Neural progenitor cell (in vitro differentiated cells): ENCODE results near the gene PAK4. TPM values are rescaled to one million over a fixed set of nuclear protein-coding genes. Genes with fewer than 3 reads are reported as not detected.
"Not testable (repeated sequence)": the region's sequence is repeated elsewhere in the genome, so short reads cannot be mapped to it uniquely, and the experiment has no call there.

ENCODE experiments used
- DNase-seq: peaks from one replicate; pipeline ENCODE4 v3.0.0-alpha.2; 2016; ENCODE audit warnings: low spot score
- H2AFZ ChIP-seq: fragments of 200-600 bp; sonication (generic); replicated peaks from 2 replicates; pipeline ENCODE4 v1.6.1; 2016; ENCODE audit warnings: antibody characterized with exemption
- H3F3A ChIP-seq: fragments of 200-600 bp; sonication (generic); 2 replicates; pipeline ENCODE4 v1.6.1; 2016; ENCODE audit warnings: antibody characterized with exemption, low read depth
- H3K27ac ChIP-seq: fragments of 200-600 bp; sonication (generic); 2 replicates; pipeline ENCODE4 v1.5.1; 2016; ENCODE audit warnings: mild to moderate bottlenecking
- H3K27me3 ChIP-seq: fragments of 200-600 bp; sonication (generic); 2 replicates; pipeline ENCODE4 v1.6.1; 2016; ENCODE audit warnings: mild to moderate bottlenecking, moderate library complexity
- H3K36me3 ChIP-seq: fragments of 200-600 bp; sonication (generic); 2 replicates; pipeline ENCODE4 v1.5.1; 2016
- H3K4me1 ChIP-seq: fragments of 200-600 bp; sonication (generic); 2 replicates; pipeline ENCODE4 v1.6.1; 2016; ENCODE audit warnings: mixed run types
- H3K4me2 ChIP-seq: fragments of 200-600 bp; sonication (generic); 2 replicates; pipeline ENCODE4 v1.6.1; 2016
- H3K4me3 ChIP-seq: fragments of 200-600 bp; sonication (generic); 2 replicates; pipeline ENCODE4 v1.5.1; 2016
- H3K79me2 ChIP-seq: fragments of 200-600 bp; sonication (generic); 2 replicates; pipeline ENCODE4 v1.6.1; 2016; ENCODE audit warnings: low read depth
- H3K9ac ChIP-seq: fragments of 200-600 bp; sonication (generic); 2 replicates; pipeline ENCODE4 v1.6.1; 2016
- H3K9me3 ChIP-seq: fragments of 200-600 bp; sonication (generic); 2 replicates; pipeline ENCODE4 v1.5.1; 2016; ENCODE audit warnings: low read depth
- H4K20me1 ChIP-seq: fragments of 200-600 bp; sonication (generic); 2 replicates; pipeline ENCODE4 v1.6.1; 2016; ENCODE audit warnings: low read depth
- H3K27ac Mint-ChIP-seq: 3 replicates; pipeline ENCODE4 v1.8.0; 2021; ENCODE audit warnings: mixed read lengths
- H3K27me3 Mint-ChIP-seq: 2 replicates; pipeline ENCODE4 v1.8.0; 2022; ENCODE audit warnings: low read depth, mild to moderate bottlenecking, inconsistent platforms, moderate library complexity, mixed read lengths; ENCODE audit not compliant: insufficient read depth
- H3K36me3 Mint-ChIP-seq: 3 replicates; pipeline ENCODE4 v1.8.0; 2021; ENCODE audit warnings: mixed read lengths
- H3K4me1 Mint-ChIP-seq: 3 replicates; pipeline ENCODE4 v1.8.0; 2021; ENCODE audit warnings: mixed read lengths
- H3K4me3 Mint-ChIP-seq: 3 replicates; pipeline ENCODE4 v1.8.0; 2021; ENCODE audit warnings: mild to moderate bottlenecking, moderate library complexity, mixed read lengths
- H3K9me3 Mint-ChIP-seq: 3 replicates; pipeline ENCODE4 v1.8.0; 2020; ENCODE audit warnings: mixed read lengths
- EZH2 ChIP-seq: fragments of 200-600 bp; sonication (generic); IDR thresholded peaks from 2 replicates; pipeline ENCODE4 v1.6.1; 2017; ENCODE audit warnings: antibody characterized with exemption, mild to moderate bottlenecking, moderate library complexity
- EZH2phosphoT487 ChIP-seq: fragments of 200-600 bp; sonication (generic); IDR thresholded peaks from 2 replicates; pipeline ENCODE4 v1.6.1; 2017; ENCODE audit warnings: antibody characterized with exemption
- total RNA-seq: library from RNA; depleted of rRNA; stranded (reverse); fragments of >200 nt; gene quantifications from 2 replicates; pipeline ENCODE4 v1.2.3, GENCODE V29; 2015; ENCODE audit warnings: low replicate concordance
- TF ChIP-seq, protein P1 (sequence below): fragments of 200-600 bp; sonication (generic); IDR thresholded peaks from 2 replicates; pipeline ENCODE4 v1.5.1; 2017; ENCODE audit warnings: antibody characterized with exemption, mild to moderate bottlenecking

PAK4 gene
- total RNA-seq, 1 donor from 2014 or later, result 9.7 TPM

DNA sequence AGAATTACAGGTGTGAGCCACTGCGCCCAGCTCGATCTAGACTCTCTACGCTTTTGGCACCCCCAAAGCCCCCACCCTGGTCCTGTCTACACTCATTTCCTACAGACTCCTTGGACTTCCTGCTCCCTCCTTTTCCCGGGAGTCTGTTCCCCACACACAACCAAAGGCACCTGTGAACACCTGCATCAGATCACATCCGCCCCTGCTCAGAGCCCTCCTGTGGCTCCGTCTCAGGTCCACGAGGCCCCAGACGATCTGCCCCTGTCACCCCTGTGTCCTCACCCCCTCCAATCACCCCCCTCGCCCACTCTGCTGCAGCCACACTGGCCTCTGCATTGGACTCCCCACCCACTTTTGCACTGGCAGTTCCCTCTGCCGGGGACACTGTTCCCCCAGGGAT lies 12.4 kb upstream of the PAK4 start:
- H3K4me1 ChIP-seq, result no peaks in the 10 kb centered on the region
- H3K36me3 ChIP-seq, result no peaks in the 10 kb centered on the region
- H3K9ac ChIP-seq, result no peak overlapping the region
- no peaks in the 10 kb centered on the region for H3K9me3 Mint-ChIP-seq
- no peaks in the 10 kb centered on the region for H3K27me3 ChIP-seq
- no peak overlapping the region for H3K27ac Mint-ChIP-seq
- no peak for TF ChIP-seq EZH2phosphoT487
- TF ChIP-seq EZH2, result no peak
- TF ChIP-seq, protein P1, sequence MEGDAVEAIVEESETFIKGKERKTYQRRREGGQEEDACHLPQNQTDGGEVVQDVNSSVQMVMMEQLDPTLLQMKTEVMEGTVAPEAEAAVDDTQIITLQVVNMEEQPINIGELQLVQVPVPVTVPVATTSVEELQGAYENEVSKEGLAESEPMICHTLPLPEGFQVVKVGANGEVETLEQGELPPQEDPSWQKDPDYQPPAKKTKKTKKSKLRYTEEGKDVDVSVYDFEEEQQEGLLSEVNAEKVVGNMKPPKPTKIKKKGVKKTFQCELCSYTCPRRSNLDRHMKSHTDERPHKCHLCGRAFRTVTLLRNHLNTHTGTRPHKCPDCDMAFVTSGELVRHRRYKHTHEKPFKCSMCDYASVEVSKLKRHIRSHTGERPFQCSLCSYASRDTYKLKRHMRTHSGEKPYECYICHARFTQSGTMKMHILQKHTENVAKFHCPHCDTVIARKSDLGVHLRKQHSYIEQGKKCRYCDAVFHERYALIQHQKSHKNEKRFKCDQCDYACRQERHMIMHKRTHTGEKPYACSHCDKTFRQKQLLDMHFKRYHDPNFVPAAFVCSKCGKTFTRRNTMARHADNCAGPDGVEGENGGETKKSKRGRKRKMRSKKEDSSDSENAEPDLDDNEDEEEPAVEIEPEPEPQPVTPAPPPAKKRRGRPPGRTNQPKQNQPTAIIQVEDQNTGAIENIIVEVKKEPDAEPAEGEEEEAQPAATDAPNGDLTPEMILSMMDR, result no peak
- no peak overlapping the region for H3K4me3 Mint-ChIP-seq
- H2AFZ ChIP-seq, result no peak overlapping the region
- no peaks in the 10 kb centered on the region for H3K36me3 Mint-ChIP-seq
- no peaks in the 10 kb centered on the region for H3K79me2 ChIP-seq
- H4K20me1 ChIP-seq, result no peaks in the 10 kb centered on the region
- H3K4me1 Mint-ChIP-seq, result peaks cover 5% of the 10 kb centered on the region
- no peak overlapping the region for H3K27ac ChIP-seq
- no peak for DNase-seq
- H3K9me3 ChIP-seq, result no peaks in the 10 kb centered on the region
- H3K4me3 ChIP-seq, result no peak overlapping the region
- peaks cover 12% of the 10 kb centered on the region for H3K27me3 Mint-ChIP-seq
- H3F3A ChIP-seq, result no peaks in the 10 kb centered on the region
- no peak overlapping the region for H3K4me2 ChIP-seq

- no peaks in the 10 kb centered on the region for H3K4me1 ChIP-seq
- H3K9me3 Mint-ChIP-seq, result no peaks in the 10 kb centered on the region
- no peak overlapping the region for H3K4me3 Mint-ChIP-seq
Observed at GRCh38 chr19:39115105-39115847, 10.3 kb upstream of the PAK4 start.

DNA sequence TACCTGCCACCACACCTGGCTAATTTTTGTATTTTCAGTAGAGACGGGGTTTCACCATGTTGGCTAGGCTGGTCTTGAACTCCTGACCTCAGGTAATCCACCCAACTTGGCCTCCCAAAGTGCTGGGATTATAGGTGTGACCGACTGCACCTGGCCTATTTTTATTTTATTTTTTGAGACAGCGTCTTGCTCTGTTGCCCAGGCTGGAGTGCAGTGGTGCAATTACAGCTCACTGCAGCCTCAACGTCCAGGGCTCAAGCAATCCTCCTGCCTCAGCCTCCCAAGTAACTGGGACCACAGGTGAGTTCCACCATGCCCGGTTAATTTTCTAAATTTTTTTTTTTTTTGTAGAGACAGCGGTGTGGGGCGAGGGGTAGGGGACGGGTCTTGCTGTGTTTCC lies 8.6 kb upstream of the PAK4 start:
- not testable (repeated sequence) for H3K4me1 ChIP-seq, H2AFZ ChIP-seq, H3K27me3 ChIP-seq, H3K4me3 Mint-ChIP-seq, H3K4me2 ChIP-seq, H3K36me3 ChIP-seq, H3K4me1 Mint-ChIP-seq, H3K9me3 ChIP-seq, H3F3A ChIP-seq, DNase-seq, H3K36me3 Mint-ChIP-seq, H3K4me3 ChIP-seq, H3K27ac Mint-ChIP-seq, H3K79me2 ChIP-seq, H4K20me1 ChIP-seq, H3K27ac ChIP-seq, H3K9ac ChIP-seq, H3K9me3 Mint-ChIP-seq
- peaks cover 13% of the 10 kb centered on the region for H3K27me3 Mint-ChIP-seq

More at GRCh38 chr19:39115105-39115847, 10.3 kb upstream of the PAK4 start:
- H3K4me1 Mint-ChIP-seq, result peaks cover 5% of the 10 kb centered on the region
- Histone ChIP-seq H3K4me3 (no peak overlapping the region), H3K9me3 (no peaks in the 10 kb centered on the region), H3K4me2 (no peak overlapping the region), H3K27me3 (no peaks in the 10 kb centered on the region), H3F3A (no peaks in the 10 kb centered on the region), H3K9ac (no peak overlapping the region), H3K36me3 (no peaks in the 10 kb centered on the region), H2AFZ (no peak overlapping the region), H3K27ac (no peak overlapping the region), H4K20me1 (no peaks in the 10 kb centered on the region), H3K79me2 (no peaks in the 10 kb centered on the region)
- TF ChIP-seq EZH2phosphoT487 (no peak), EZH2 (no peak)
- TF ChIP-seq, protein P1, result no peak
- no peaks in the 10 kb centered on the region for H3K36me3 Mint-ChIP-seq
- no peak for DNase-seq
- no peak overlapping the region for H3K27ac Mint-ChIP-seq
- peaks cover 10% of the 10 kb centered on the region for H3K27me3 Mint-ChIP-seq

- H3K9me3 Mint-ChIP-seq, result no peaks in the 10 kb centered on the region
- H3K27me3 Mint-ChIP-seq, result peaks cover 6% of the 10 kb centered on the region
- Histone ChIP-seq H3K4me1 (no peaks in the 10 kb centered on the region), H3K9me3 (no peaks in the 10 kb centered on the region), H3K4me3 (no peak overlapping the region), H3K27me3 (no peaks in the 10 kb centered on the region), H3F3A (peaks cover 12% of the 10 kb centered on the region), H3K79me2 (no peaks in the 10 kb centered on the region), H3K4me2 (no peak overlapping the region), H3K36me3 (no peaks in the 10 kb centered on the region), H3K9ac (no peak overlapping the region), H2AFZ (no peak overlapping the region), H3K27ac (no peak overlapping the region), H4K20me1 (no peaks in the 10 kb centered on the region)
- no peak overlapping the region for H3K4me3 Mint-ChIP-seq
- TF ChIP-seq, protein P1, result no peak
- TF ChIP-seq EZH2, result no peak
- no peak for TF ChIP-seq EZH2phosphoT487
- no peaks in the 10 kb centered on the region for H3K36me3 Mint-ChIP-seq
- H3K27ac Mint-ChIP-seq, result no peak overlapping the region
- DNase-seq, result no peak
- H3K4me1 Mint-ChIP-seq, result peaks cover 4% of the 10 kb centered on the region
Observed at GRCh38 chr19:39119830-39120229, 5.8 kb upstream of the PAK4 start.
